NCI-H510A (cell line): Measurements from ENCODE around the gene LSP1.

Experiments
- DNase-seq: peaks from one replicate; lab custom pipeline; 2025; lab: John Stamatoyannopoulos, UW

Gene LSP1

DNA sequence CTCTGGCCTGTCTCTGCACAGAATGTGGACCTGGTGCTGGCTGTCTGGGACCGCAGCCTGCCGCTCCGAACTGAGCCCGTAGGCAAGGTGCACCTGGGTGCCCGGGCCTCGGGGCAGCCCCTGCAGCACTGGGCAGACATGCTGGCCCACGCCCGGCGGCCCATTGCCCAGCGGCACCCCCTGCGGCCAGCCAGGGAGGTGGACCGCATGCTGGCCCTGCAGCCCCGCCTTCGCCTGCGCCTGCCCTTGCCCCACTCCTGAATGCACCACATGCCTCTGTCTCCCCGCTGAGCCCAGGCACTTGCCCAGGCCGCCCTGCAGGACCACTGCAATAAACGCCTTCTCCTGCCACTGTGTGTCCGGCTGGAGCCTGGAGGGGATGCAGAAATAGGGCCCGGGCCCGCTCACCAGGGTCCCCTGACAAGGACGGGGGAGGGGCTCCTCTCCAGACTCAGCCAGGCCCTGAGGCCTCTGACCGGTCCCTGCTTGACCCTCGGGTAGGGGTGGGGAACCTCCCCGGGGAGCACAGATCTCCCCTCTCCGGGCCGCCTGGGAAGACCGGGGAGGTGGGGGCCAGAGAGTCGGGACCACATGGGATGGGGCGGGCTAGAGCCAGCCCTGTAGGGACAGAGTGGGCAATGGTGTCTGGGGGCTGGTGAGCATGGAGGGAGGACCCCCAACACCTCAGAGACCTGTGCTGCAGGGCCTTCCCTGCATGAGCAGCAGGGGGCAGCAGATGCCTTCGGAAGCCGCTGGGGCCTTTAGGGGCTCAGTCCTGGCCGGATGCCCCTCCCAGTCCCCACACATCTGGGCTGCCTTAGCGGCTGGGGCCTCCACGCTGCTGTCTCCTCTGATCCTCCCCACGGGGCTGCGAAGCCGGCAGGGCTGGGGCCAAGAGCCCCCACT, 15.5 kb upstream of the LSP1 start:
- DNase-seq = no peak

- no peak for DNase-seq
Measured at GRCh38 chr11:1838077-1838425, 14.8 kb upstream of the LSP1 start.

DNA sequence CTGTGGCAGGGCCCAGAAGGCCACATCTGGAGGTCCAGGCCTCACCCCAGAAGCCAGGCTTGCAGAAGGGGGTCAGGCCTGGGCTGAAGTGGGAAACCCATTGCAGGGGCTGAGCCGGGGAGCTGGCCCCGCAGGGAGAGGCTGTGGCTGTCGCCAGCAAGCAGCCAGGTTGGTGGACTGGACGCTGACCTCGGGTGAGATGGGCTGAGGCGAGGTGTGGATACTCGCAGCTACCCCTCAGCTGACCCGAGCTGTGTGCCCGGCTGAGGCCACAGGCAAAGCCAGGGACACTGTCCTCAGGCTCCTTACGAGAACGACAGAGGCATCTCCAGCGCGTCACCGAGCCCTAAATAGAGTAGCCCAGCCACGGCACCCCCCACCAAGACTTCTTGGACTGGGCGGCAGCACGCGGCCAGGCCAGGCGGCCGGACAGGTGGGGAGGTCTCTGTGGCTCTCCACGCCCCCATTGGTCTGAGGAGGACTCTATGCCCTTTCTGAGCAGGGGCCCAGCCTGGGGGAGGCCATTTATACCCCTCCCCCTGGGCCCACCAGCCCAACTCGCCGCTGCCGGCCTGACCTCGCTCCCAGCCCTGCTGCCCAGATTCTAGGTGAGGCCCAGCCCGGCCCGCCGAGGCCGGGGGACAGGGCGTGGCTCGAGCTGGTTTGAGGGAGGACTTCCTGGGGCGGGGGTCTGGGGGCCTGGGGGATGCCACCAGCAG, 14.3 kb upstream of the LSP1 start, which contains the start of gene TNNI2:
Gene TNNI2 (plus strand): TSS at position 556 of the 719 bp plus-strand sequence. CDS start 716 bp downstream, outside the sequence.
- no peak for DNase-seq

- DNase-seq = no peak
Measured at GRCh38 chr11:1839204-1839923, 13.5 kb upstream of the LSP1 start.

DNA sequence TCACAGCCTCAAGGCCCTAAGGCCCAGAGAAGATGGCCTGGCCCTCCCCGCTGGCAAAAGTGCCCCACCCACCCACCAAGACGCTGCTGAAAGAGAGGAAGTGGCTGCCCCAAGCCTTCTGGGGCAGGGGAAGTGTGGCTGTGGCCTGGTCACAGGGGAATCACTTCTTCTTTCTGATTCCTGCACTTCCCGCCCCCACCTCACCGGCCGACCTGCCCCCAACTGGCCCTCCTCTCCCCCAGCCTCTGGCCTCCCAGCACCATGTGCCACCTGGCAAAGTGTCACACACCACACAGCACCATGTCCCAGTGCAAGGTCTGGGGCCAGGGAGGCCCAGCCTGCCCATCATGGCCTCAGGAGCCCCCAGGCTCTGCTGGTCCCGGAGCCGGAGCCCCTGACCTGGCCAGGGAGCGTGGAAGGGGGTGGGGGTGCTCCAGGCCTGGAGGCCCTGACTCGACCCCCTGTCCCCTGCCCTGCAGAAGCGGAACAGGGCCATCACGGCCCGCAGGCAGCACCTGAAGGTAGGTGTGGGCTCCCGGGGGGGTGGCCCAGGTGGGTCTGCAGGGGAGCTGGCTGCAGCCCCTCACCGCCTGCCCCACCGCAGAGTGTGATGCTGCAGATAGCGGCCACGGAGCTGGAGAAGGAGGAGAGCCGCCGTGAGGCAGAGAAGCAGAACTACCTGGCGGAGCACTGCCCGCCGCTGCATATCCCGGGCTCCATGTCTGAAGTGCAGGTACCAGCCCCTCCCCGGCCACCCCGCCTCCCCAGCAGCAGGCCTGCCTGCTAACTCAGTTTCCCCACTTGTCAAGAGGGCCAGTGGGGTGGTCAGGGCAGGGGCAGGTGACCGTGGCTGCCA, 12.7 kb upstream of the LSP1 start:
- no peak for DNase-seq

GRCh38 chr11:1840780-1841480, 12.0 kb upstream of the LSP1 start:
- no peak for DNase-seq

DNA sequence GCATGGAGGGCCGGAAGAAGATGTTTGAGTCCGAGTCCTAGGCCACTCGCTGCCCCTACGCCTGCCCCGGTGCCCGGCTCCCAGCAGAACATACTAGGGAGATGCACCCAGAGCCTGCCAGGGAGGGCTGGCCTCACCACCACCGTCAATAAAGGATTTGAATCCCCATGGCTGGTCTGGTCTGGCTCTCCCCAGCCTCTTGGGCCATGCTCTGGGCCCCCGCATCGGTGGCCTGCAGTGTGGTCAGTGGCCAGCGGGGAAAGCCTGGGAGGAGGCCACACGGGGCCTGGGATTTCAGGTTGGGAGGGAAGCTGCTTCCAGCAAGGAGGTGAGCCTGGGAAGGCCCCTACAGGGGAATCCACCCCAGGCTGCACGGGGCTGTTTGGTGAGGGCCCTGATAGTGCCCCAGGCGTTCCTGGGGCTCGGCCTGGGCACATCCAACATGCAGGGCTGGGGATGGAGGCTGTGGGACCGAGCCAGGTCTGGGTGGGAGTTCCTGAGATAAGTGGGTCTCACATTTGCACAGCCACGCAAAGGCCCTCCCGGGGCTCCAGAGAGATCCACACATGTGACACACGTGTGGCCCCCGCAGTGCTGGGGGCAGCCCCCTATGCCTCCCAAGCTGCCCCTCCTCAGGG, 11.3 kb upstream of the LSP1 start:
- DNase-seq = no peak

GRCh38 chr11:1842149-1843097, 10.5 kb upstream of the LSP1 start:
- no peak for DNase-seq

DNA sequence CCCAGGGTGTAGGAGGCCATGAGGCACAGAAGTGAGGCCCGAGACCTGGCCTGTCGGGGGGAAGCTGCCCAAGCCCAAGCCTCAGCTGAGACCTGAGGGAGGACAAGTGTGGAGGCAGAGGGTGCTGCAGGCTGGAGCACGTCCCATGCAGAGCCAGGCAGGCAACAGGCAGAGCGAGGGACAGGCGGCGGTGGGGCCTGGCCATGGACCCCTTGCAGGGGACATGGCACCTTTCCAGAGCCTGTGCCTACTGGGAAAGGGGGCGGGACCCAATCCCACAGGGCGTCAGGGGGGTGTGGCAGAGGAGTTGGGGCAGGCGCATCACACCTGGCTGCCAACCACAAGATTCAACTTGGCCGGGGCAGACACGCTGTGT, 9.8 kb upstream of the LSP1 start:
- no peak for DNase-seq

GRCh38 chr11:1843796-1844195, 9.1 kb upstream of the LSP1 start:
- DNase-seq = no peak

DNA sequence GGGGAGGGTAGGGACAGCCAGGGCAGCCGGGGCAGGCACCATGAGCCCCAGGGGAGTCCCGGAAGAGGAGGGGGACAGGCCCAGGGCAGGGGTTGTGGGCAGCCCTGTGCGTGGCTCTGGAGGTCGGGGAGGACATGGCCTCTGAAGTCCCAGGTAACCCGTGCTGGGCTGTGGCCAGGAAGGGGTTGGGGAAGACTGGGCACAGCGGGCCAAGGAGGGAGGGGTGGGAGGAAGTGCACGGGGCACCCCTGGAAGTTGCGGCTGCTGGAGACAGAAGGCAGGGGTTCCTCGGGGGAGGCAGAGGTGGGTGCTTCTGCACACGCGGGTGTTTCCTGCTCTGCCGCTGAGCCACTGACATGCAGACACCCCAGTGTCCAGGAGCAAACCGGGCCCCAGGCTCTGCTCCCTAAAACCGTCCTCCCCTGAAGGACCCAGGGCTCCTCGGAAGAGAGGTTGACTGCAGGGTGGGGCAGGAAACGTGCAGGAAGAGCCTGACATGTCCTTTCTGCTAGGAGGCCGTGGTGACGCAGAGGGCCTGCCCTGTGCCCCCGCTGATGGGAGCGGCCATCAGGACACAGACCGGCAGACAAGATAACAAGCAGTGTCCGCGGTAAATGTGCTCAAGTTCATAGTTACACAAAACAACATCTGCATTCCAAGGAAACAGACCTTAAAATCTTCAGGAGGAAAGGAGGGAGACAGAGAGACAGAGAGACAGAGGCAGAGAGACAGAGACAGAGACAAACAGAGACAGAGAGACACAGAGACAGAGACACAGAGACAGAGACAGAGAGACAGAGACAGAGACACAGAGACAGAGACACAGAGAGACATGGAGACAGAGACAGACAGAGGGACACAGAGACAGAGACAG, 8.4 kb upstream of the LSP1 start:
- no peak for DNase-seq

- no peak for DNase-seq
Measured at GRCh38 chr11:1845095-1845429, 7.8 kb upstream of the LSP1 start.

GRCh38 chr11:1845561-1846452, 7.1 kb upstream of the LSP1 start:
- DNase-seq = no peak

GRCh38 chr11:1846453-1846932, 6.4 kb upstream of the LSP1 start:
- no peak for DNase-seq

GRCh38 chr11:1847006-1847735, 5.7 kb upstream of the LSP1 start:
- no peak for DNase-seq

GRCh38 chr11:1847926-1848639, 4.8 kb upstream of the LSP1 start:
- DNase-seq = no peak
